K562 (cell line): ENCODE measurements around the gene TLCD4. TPM values are rescaled to one million over a fixed set of nuclear protein-coding genes. Genes with fewer than 3 reads are reported as not detected.

ENCODE experiments used
- HMGN3 ChIP-seq: IDR thresholded peaks from 2 replicates; pipeline ENCODE4 v1.6.1; 2011; ENCODE audit warnings: borderline replicate concordance, low read depth, mild to moderate bottlenecking, mixed read lengths, low read length; ENCODE audit not compliant: insufficient read length; ENCODE audit errors: extremely low read depth
- HNRNPK ChIP-seq: fragments of 200-400 bp; formaldehyde crosslinking; IDR thresholded peaks from one replicate; pipeline ENCODE4 v1.6.1; 2018; ENCODE audit warnings: mild to moderate bottlenecking, low read depth, low read length; ENCODE audit not compliant: poor library complexity, severe bottlenecking
- MEF2D ChIP-seq: conservative IDR thresholded peaks from 2 replicates; pipeline ENCODE4 v1.6.1; 2016; ENCODE audit warnings: low read depth, missing genetic modification characterization, missing compliant biosample characterization
- SMAD1 ChIP-seq: fragments of 150-350 bp; IDR thresholded peaks from 2 replicates; pipeline ENCODE4 v1.6.1; 2014; ENCODE audit warnings: low read length, low read depth; ENCODE audit not compliant: partially characterized antibody
- SNIP1 ChIP-seq: fragments of 450-650 bp; IDR thresholded peaks from 2 replicates; pipeline ENCODE4 v1.7.1; 2017; ENCODE audit warnings: low read depth, mild to moderate bottlenecking
- SUPT5H ChIP-seq: fragments of 450-650 bp; IDR thresholded peaks from 2 replicates; pipeline ENCODE4 v1.6.1; 2016
- THRAP3 ChIP-seq: fragments of 450-650 bp; IDR thresholded peaks from 2 replicates; pipeline ENCODE4 v1.6.1; 2016; ENCODE audit warnings: mild to moderate bottlenecking, inconsistent platforms, borderline replicate concordance
- TRIM24 ChIP-seq, 2 experiments: fragments of 450-650 bp; IDR thresholded peaks; 2 replicates each; pipeline ENCODE4 v1.6.1; 2016
- ZNF24 ChIP-seq: fragments of 450-650 bp; IDR thresholded peaks from 2 replicates; pipeline ENCODE4 v1.6.1; 2016
- polyA plus RNA-seq, 8 experiments: library from polyadenylated mRNA; depleted of rRNA in 4 of 8; stranded (reverse) in 5 of 8; unstranded in 3 of 8; fragments of >200 nt; fragmentation: Nextera tagmentation in 2 of 8; fragmentation: Illumina TruSeq in 1 of 8; extraction: Ambion mirVana in 2 of 8; extraction: Trizol in 1 of 8; gene quantifications; 2 replicates each; pipeline versions ENCODE4 v1.2.1 to v1.2.3, GENCODE V29; 2011 to 2014; ENCODE audit warnings: inconsistent platforms in 1 of 8, missing spikeins in 1 of 8
- total RNA-seq, 7 experiments: library from RNA; depleted of rRNA in 6 of 7; stranded (reverse); fragments of >200 nt in 6 of 7; fragmentation: Illumina TruSeq in 2 of 7; extraction: Trizol in 2 of 7; gene quantifications; 2 replicates each; pipeline versions ENCODE4 v1.2.1 to v1.2.3, GENCODE V29; 2011 to 2021; ENCODE audit warnings: low replicate concordance in 1 of 7
- TF ChIP-seq, protein P1 (sequence below): fragments of 250-450 bp; sonication (Bioruptor Pico); IDR thresholded peaks from 2 replicates; pipeline ENCODE4 v1.5.0; 2020; ENCODE audit warnings: mild to moderate bottlenecking, borderline replicate concordance
- TF ChIP-seq, protein P2 (sequence below): fragments of 250-450 bp; sonication (Bioruptor Pico); IDR thresholded peaks from 2 replicates; pipeline ENCODE4 v1.8.0; 2022; ENCODE audit warnings: inconsistent platforms, mild to moderate bottlenecking, moderate library complexity, borderline replicate concordance
- TF ChIP-seq, protein P3 (sequence below): sonication (generic); formaldehyde crosslinking; IDR thresholded peaks from 2 replicates; pipeline ENCODE4 v1.5.0; 2020; ENCODE audit warnings: missing genetic modification reagents
- TF ChIP-seq, protein P4 (sequence below): sonication (generic); formaldehyde crosslinking; IDR thresholded peaks from 2 replicates; pipeline ENCODE4 v1.8.0; 2023; ENCODE audit warnings: missing genetic modification reagents, mild to moderate bottlenecking, borderline replicate concordance
- TF ChIP-seq, protein P5 (sequence below): fragments of 450-650 bp; IDR thresholded peaks from 2 replicates; pipeline ENCODE4 v1.6.1; 2014; ENCODE audit warnings: low read depth, mild to moderate bottlenecking, moderate library complexity, borderline replicate concordance

Gene TLCD4
- total and polyA plus RNA-seq, 9 of the 15 experiments (the other 6 are each of a cell fraction or from before 2014, with no cell fraction given), result 3.5 to 19.8 (median 7.6) TPM

DNA sequence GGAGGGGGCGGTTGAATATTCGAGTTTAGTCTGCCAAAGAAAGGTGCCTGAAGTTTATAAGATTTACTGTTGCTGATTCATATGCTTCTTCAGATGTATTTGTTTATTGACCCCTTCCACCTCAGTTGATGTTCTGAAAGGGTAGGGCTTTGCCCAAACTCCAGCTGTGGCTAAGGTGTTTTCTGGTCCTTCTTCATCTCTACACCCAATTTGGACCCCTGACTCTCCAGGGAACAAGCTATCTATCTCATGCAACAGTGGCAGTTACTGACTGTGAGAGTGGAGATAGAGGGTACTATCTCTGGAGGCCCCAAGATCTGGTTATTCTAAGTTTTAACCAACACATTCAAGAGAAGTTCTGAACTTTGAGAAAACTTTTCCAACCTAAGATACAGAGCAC, 31.8 kb upstream of the TLCD4 start (continued):
- TF ChIP-seq, protein P1, sequence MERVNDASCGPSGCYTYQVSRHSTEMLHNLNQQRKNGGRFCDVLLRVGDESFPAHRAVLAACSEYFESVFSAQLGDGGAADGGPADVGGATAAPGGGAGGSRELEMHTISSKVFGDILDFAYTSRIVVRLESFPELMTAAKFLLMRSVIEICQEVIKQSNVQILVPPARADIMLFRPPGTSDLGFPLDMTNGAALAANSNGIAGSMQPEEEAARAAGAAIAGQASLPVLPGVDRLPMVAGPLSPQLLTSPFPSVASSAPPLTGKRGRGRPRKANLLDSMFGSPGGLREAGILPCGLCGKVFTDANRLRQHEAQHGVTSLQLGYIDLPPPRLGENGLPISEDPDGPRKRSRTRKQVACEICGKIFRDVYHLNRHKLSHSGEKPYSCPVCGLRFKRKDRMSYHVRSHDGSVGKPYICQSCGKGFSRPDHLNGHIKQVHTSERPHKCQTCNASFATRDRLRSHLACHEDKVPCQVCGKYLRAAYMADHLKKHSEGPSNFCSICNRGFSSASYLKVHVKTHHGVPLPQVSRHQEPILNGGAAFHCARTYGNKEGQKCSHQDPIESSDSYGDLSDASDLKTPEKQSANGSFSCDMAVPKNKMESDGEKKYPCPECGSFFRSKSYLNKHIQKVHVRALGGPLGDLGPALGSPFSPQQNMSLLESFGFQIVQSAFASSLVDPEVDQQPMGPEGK (CRISPR knock-in tag), result no peak
- TF ChIP-seq ZNF24 (no peak), SNIP1 (no peak), HMGN3 (no peak), SMAD1 (no peak), THRAP3 (no peak), SUPT5H (no peak), TRIM24 (IDR thresholded peaks at IDR 0.05) (peak; percentile 62 to 75; a peak in 3 of 4 replicates), MEF2D (tag) (no peak), HNRNPK (no peak)
- TF ChIP-seq, protein P2, sequence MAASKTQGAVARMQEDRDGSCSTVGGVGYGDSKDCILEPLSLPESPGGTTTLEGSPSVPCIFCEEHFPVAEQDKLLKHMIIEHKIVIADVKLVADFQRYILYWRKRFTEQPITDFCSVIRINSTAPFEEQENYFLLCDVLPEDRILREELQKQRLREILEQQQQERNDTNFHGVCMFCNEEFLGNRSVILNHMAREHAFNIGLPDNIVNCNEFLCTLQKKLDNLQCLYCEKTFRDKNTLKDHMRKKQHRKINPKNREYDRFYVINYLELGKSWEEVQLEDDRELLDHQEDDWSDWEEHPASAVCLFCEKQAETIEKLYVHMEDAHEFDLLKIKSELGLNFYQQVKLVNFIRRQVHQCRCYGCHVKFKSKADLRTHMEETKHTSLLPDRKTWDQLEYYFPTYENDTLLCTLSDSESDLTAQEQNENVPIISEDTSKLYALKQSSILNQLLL (CRISPR knock-in tag), result no peak
- TF ChIP-seq, protein P3, sequence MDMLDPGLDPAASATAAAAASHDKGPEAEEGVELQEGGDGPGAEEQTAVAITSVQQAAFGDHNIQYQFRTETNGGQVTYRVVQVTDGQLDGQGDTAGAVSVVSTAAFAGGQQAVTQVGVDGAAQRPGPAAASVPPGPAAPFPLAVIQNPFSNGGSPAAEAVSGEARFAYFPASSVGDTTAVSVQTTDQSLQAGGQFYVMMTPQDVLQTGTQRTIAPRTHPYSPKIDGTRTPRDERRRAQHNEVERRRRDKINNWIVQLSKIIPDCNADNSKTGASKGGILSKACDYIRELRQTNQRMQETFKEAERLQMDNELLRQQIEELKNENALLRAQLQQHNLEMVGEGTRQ, result no peak
- TF ChIP-seq, protein P4, sequence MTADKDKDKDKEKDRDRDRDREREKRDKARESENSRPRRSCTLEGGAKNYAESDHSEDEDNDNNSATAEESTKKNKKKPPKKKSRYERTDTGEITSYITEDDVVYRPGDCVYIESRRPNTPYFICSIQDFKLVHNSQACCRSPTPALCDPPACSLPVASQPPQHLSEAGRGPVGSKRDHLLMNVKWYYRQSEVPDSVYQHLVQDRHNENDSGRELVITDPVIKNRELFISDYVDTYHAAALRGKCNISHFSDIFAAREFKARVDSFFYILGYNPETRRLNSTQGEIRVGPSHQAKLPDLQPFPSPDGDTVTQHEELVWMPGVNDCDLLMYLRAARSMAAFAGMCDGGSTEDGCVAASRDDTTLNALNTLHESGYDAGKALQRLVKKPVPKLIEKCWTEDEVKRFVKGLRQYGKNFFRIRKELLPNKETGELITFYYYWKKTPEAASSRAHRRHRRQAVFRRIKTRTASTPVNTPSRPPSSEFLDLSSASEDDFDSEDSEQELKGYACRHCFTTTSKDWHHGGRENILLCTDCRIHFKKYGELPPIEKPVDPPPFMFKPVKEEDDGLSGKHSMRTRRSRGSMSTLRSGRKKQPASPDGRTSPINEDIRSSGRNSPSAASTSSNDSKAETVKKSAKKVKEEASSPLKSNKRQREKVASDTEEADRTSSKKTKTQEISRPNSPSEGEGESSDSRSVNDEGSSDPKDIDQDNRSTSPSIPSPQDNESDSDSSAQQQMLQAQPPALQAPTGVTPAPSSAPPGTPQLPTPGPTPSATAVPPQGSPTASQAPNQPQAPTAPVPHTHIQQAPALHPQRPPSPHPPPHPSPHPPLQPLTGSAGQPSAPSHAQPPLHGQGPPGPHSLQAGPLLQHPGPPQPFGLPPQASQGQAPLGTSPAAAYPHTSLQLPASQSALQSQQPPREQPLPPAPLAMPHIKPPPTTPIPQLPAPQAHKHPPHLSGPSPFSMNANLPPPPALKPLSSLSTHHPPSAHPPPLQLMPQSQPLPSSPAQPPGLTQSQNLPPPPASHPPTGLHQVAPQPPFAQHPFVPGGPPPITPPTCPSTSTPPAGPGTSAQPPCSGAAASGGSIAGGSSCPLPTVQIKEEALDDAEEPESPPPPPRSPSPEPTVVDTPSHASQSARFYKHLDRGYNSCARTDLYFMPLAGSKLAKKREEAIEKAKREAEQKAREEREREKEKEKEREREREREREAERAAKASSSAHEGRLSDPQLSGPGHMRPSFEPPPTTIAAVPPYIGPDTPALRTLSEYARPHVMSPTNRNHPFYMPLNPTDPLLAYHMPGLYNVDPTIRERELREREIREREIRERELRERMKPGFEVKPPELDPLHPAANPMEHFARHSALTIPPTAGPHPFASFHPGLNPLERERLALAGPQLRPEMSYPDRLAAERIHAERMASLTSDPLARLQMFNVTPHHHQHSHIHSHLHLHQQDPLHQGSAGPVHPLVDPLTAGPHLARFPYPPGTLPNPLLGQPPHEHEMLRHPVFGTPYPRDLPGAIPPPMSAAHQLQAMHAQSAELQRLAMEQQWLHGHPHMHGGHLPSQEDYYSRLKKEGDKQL (CRISPR knock-in tag), result no peak
- TF ChIP-seq, protein P5, sequence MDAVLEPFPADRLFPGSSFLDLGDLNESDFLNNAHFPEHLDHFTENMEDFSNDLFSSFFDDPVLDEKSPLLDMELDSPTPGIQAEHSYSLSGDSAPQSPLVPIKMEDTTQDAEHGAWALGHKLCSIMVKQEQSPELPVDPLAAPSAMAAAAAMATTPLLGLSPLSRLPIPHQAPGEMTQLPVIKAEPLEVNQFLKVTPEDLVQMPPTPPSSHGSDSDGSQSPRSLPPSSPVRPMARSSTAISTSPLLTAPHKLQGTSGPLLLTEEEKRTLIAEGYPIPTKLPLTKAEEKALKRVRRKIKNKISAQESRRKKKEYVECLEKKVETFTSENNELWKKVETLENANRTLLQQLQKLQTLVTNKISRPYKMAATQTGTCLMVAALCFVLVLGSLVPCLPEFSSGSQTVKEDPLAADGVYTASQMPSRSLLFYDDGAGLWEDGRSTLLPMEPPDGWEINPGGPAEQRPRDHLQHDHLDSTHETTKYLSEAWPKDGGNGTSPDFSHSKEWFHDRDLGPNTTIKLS, result no peak
